Measurements from ENCODE around the gene ZNF215.

DNA sequence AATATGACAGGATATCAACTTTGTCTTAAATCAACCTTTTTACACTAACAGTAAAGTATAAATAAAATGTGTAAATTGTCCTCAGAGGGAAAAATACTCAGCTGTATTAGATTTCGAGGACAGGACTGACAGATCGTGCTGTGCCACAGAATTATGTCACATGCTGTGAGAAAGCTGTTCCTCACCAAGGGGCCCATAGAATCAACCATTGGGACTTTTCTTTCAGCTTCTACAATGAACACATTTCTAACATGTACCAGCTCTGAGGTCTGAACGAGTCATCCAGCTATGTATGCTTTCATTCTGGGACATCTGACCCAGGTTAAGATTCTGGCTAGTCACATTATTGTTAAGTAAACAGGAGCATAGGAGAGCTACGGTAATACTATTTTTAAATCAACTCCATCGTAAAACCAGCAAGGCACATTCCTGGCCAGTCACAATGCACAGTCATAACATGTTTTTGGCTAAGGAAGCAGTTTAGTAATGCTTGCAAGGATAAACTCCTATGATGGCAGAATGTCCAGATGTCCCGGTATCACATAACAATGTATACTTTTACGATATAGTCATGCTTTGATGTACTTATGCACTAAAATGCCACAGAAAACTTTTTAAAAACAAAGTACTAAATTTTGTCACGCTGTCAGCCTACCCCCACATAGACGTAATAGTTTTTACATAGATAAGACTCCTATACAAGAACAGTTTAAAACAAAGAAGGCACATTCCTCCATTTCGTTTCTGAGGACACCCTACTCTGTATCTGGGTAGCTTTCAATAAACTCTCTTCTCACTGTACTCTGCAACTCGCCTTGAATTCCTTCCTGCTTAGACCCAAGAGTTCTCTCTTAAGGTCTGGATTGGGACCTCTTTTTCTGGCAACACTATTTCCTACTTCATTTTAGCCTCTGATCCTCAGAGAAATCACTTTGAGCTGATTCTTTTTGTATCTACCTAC is 66.5 kb downstream of the ZNF215 start:
- TF ChIP-seq, protein P1, sequence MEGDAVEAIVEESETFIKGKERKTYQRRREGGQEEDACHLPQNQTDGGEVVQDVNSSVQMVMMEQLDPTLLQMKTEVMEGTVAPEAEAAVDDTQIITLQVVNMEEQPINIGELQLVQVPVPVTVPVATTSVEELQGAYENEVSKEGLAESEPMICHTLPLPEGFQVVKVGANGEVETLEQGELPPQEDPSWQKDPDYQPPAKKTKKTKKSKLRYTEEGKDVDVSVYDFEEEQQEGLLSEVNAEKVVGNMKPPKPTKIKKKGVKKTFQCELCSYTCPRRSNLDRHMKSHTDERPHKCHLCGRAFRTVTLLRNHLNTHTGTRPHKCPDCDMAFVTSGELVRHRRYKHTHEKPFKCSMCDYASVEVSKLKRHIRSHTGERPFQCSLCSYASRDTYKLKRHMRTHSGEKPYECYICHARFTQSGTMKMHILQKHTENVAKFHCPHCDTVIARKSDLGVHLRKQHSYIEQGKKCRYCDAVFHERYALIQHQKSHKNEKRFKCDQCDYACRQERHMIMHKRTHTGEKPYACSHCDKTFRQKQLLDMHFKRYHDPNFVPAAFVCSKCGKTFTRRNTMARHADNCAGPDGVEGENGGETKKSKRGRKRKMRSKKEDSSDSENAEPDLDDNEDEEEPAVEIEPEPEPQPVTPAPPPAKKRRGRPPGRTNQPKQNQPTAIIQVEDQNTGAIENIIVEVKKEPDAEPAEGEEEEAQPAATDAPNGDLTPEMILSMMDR (conservative IDR thresholded peaks at IDR 0.05; ENCODE audit: low read length): no peak
- TF ChIP-seq EZH2phosphoT487 (IDR thresholded peaks at IDR 0.05; ENCODE audit: borderline replicate concordance, low read depth, low read length): no peak

All from OCI-LY7 (cell line).